Osteocyte (in vitro differentiated cells): ENCODE results near the gene RARG. TPM values are rescaled to one million over a fixed set of nuclear protein-coding genes. Genes with fewer than 3 reads are reported as not detected.

Source experiments
- DNase-seq: peaks from one replicate; pipeline ENCODE4 v3.0.0; 2021; ENCODE audit warnings: mixed read lengths; ENCODE audit not compliant: unreplicated experiment; ENCODE audit errors: extremely low spot score
- H3K27ac Mint-ChIP-seq: one replicate; pipeline ENCODE4 v1.8.0; 2021; ENCODE audit warnings: mild to moderate bottlenecking, mixed read lengths; ENCODE audit not compliant: unreplicated experiment
- H3K27me3 Mint-ChIP-seq: one replicate; pipeline ENCODE4 v1.8.0; 2021; ENCODE audit warnings: mixed read lengths; ENCODE audit not compliant: unreplicated experiment
- H3K36me3 Mint-ChIP-seq: one replicate; pipeline ENCODE4 v1.8.0; 2021; ENCODE audit warnings: mixed read lengths; ENCODE audit not compliant: unreplicated experiment
- H3K4me1 Mint-ChIP-seq: one replicate; pipeline ENCODE4 v1.8.0; 2021; ENCODE audit warnings: mixed read lengths; ENCODE audit not compliant: unreplicated experiment
- H3K4me3 Mint-ChIP-seq: one replicate; pipeline ENCODE4 v1.8.0; 2021; ENCODE audit warnings: mild to moderate bottlenecking, moderate library complexity, mixed read lengths; ENCODE audit not compliant: unreplicated experiment
- H3K9me3 Mint-ChIP-seq: one replicate; pipeline ENCODE4 v1.8.0; 2021; ENCODE audit warnings: mixed read lengths; ENCODE audit not compliant: unreplicated experiment
- total RNA-seq: library from RNA; stranded (reverse); gene quantifications from 2 replicates; pipeline ENCODE4 v1.2.1, GENCODE V29; 2021
- TF ChIP-seq, protein P1 (sequence below): fragments of 200-600 bp; sonication (generic); IDR thresholded peaks from 2 replicates; pipeline ENCODE4 v1.5.0; 2021; ENCODE audit warnings: antibody characterized with exemption, mild to moderate bottlenecking, moderate library complexity

Gene RARG
- total RNA-seq, 1 donor from 2014 or later, result 31.6 TPM

DNA sequence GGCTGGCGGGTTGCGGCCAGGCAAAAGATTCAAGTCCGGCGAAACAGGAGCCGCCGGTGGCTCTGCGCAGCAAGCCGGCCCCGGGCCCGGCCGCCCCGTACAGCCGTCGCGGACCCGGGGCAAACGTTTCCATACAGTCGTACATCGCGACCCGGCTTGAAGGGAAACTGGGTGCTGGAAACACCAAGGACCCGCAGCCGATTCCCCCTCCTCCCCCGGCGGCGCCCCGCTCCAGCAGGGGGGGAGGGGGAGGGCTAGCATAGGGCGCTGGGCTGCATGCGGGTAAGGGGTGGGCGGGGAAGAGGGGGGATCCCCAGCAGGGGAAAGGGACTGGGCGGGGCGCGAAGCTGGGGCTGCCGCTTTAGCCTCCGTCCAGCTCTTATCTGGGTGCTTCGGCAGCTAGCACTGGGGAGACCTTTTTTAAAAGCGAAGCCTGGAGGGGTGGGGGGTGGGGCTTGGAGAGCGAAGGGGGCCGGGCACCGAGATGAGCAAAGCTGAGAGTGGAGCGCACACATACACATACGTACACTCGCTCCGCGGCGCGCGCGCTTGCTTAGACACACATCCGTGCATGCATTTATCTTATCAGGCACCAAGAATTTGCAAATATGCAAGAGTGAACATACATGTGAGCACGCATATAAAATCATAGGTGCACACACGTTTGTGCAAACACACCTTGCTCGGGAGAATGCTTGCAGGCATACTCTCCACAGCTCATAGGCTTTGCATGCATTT lies 11.9 kb downstream of the RARG start:
- TF ChIP-seq, protein P1, sequence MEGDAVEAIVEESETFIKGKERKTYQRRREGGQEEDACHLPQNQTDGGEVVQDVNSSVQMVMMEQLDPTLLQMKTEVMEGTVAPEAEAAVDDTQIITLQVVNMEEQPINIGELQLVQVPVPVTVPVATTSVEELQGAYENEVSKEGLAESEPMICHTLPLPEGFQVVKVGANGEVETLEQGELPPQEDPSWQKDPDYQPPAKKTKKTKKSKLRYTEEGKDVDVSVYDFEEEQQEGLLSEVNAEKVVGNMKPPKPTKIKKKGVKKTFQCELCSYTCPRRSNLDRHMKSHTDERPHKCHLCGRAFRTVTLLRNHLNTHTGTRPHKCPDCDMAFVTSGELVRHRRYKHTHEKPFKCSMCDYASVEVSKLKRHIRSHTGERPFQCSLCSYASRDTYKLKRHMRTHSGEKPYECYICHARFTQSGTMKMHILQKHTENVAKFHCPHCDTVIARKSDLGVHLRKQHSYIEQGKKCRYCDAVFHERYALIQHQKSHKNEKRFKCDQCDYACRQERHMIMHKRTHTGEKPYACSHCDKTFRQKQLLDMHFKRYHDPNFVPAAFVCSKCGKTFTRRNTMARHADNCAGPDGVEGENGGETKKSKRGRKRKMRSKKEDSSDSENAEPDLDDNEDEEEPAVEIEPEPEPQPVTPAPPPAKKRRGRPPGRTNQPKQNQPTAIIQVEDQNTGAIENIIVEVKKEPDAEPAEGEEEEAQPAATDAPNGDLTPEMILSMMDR, result no peak
- Mint-ChIP-seq H3K36me3 (no peaks in the 10 kb centered on the region), H3K4me1 (peaks cover 68% of the 10 kb centered on the region), H3K27me3 (no peaks in the 10 kb centered on the region), H3K27ac (peak overlapping the region; percentile 98), H3K9me3 (no peaks in the 10 kb centered on the region), H3K4me3 (peak overlapping the region; percentile 80)
- DNase-seq, result no peak

DNA sequence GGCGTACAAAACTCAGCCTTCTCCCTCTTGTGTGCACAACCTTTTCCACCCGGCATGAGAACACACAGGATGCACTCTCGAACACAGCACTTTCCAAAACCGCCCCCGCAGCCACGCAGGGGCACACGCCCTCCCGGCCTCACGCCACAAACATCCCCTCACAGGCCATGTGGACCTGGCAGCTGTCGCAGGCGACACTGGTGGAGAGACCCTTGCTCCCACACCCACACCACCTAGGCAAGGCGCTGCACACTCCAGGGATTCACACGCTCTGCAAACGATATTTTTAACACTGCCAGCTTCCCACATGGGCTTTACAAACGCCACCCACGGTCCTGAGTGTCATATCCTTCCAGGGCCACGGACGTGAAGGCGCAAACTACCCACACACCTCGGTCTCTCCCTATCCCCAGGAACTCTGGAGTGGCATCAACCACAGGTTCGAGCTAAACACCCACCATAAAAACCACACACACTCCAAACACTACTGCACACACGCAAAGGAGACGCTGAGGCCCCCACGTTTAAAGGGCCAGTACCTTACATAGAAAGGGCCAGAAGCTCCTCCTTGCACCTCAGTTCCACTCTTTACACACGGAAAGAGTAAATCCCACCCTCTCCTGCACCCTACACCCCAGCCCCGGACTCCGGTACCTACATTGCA lies 12.6 kb downstream of the RARG start:
- Mint-ChIP-seq H3K4me3 (peak overlapping the region; percentile 80), H3K27me3 (no peaks in the 10 kb centered on the region), H3K9me3 (no peaks in the 10 kb centered on the region), H3K36me3 (peaks cover under 1% of the 10 kb centered on the region), H3K4me1 (peaks cover 61% of the 10 kb centered on the region), H3K27ac (peak overlapping the region; percentile 84)
- DNase-seq, result no peak
- TF ChIP-seq, protein P1, result no peak

DNA sequence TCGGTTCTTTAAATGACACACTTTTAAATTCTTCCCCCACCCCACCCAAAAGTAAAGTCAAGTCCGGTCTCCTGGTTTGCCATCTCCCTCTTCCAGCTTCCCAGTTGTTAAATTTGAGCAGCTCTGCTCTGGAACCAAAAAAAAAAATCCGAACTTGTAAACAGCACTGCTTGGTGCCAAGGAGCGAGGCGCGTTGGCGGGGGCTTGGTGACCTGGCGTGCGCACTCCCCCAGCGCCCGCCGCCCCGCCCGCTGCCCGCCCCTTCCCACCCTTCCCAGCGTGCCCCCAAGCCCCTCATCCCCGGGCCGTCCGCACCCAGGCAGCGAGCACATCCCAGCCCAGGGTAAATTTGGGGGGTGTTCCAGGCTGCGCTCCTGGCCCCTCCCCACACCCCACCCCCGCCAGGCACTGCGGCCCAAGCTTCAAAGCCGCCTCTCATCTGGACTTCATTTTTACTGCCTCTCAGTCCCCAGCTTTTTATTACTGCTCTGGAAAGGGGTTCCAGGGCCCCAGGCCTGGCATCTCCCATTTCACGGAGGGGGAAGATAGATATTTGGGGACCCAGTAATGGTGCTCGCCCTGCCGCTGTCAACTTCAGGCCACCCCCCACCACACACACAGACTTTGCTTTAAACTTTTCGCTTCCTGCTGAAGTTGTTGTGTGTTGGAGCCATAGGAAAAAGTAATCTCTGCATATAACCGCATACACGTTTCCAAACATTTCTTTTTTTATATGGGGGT lies 13.3 kb downstream of the RARG start:
- TF ChIP-seq, protein P1, result no peak
- Mint-ChIP-seq H3K9me3 (no peaks in the 10 kb centered on the region), H3K4me1 (peaks cover 54% of the 10 kb centered on the region), H3K4me3 (peak overlapping the region; percentile 80), H3K36me3 (peaks cover 5% of the 10 kb centered on the region), H3K27me3 (no peaks in the 10 kb centered on the region), H3K27ac (peak overlapping the region; percentile 84)
- DNase-seq, result no peak

DNA sequence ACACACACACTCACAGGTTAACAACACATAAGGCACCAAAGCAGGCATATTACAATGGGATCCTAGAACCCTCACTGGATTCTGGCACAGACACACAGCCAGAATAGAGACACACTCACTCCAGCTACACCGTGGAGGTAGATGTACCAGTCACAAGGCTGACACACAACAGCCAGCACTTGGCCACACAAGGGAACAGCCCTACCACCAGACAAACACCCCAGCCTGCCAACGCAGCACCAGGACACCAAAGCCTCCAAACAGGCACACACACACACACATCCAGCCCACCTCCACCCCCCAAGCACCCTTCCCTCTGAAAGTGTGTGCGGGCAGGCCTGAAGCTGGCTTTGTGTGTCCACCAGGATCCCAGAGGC lies 14.1 kb downstream of the RARG start:
- Mint-ChIP-seq H3K4me3 (no peak overlapping the region), H3K27ac (peak overlapping the region; percentile 38), H3K9me3 (no peaks in the 10 kb centered on the region), H3K36me3 (peaks cover 11% of the 10 kb centered on the region), H3K27me3 (no peaks in the 10 kb centered on the region), H3K4me1 (peaks cover 47% of the 10 kb centered on the region)
- TF ChIP-seq, protein P1, result no peak
- no peak for DNase-seq
